Heart left ventricle (tissue), 13 donors: ENCODE data around the gene TLK1.

Source experiments
- POLR2A ChIP-seq, 2 donors: fragments of 450-650 bp; IDR thresholded peaks; one replicate each; pipeline ENCODE4 v1.6.1; 2017; ENCODE audit warnings: antibody characterized with exemption in 2 of 2, mild to moderate bottlenecking in 2 of 2, moderate library complexity in 2 of 2
- TF ChIP-seq, protein P1 (sequence below), 12 donors: fragments of 200-600 bp; sonication (generic) in 4 of 12; IDR thresholded peaks; one replicate each; pipeline versions ENCODE4 v1.5.0 to v1.8.0; 2018 to 2022; ENCODE audit warnings: antibody characterized with exemption in 12 of 12, mild to moderate bottlenecking in 5 of 12
- donor health status: ischemic (EF 13 %, LVEDD 7.1; RV severe dilation, severe dysfunction).
- donor health status: DM: no; HTN: yes; CAD: no.
- donor health status: DM: no; HTN: no; CAD: no.
- donor health status: ischemic (EF 25% LVEDD 6.9; RV normal size, moderate dysfunction).
- donor health status: ischemic (EF 25% LVEDD 5.7; RV mildly dilated, moderate dysfunction).
- donor health status: ischemic (EF 35%, LVEDD 5.7; RV mildly dilated, moderate dysfunction).
- donor health status: nonischemic (EF 11% LVEDD 7.7; RV severe dilation, severe dysfunction).
- donor health status: DM: yes; HTN: yes; CAD: no.
- donor health status: PGD.
- donor health status: ischemic (EF 29% LVEDD 5.4; RV normal size, mild dysfunction).
- donor health status: nonischemic (EF 23%, LVEDD 6.1; RV moderate dilation, normal function).

DNA sequence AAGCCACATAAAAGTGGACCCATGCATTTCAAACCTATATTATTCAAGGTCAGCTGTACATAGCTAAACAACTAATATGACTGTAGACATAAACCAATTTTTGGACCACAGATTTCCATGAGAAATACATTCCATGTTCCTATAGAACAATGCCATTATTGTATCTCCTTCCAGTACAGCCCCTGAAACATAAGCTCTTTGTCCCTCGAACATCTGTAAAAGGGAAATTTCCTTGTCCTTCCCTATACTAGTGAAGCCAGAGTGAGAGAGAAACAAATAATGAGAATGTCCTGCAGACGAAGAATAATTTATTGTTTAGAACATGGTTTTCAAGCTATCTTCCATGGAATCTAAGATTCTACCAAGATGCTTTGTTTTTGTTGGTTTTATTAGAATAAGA lies 156.3 kb downstream of the TLK1 start:
- TF ChIP-seq, protein P1, sequence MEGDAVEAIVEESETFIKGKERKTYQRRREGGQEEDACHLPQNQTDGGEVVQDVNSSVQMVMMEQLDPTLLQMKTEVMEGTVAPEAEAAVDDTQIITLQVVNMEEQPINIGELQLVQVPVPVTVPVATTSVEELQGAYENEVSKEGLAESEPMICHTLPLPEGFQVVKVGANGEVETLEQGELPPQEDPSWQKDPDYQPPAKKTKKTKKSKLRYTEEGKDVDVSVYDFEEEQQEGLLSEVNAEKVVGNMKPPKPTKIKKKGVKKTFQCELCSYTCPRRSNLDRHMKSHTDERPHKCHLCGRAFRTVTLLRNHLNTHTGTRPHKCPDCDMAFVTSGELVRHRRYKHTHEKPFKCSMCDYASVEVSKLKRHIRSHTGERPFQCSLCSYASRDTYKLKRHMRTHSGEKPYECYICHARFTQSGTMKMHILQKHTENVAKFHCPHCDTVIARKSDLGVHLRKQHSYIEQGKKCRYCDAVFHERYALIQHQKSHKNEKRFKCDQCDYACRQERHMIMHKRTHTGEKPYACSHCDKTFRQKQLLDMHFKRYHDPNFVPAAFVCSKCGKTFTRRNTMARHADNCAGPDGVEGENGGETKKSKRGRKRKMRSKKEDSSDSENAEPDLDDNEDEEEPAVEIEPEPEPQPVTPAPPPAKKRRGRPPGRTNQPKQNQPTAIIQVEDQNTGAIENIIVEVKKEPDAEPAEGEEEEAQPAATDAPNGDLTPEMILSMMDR (IDR thresholded peaks at IDR 0.05): no peak
- no peak for TF ChIP-seq POLR2A (IDR thresholded peaks at IDR 0.05)
